ENCODE measurements around the gene ADCY2.

The ADCY2 gene

GRCh38 chr5:7789567-7789966 lies 393.6 kb downstream of the ADCY2 start:
- ChIA-PET POLR2A (no interaction called here), CTCF (no interaction called here)
- Histone ChIP-seq H3K9me3 (ENCODE audit: control insufficient read depth, insufficient read depth, low read depth, low read length) (no peaks in the 10 kb centered on the region), H3K27ac (ENCODE audit: extremely low read depth, low read depth, low read length) (no peak overlapping the region), H3K4me3 (ENCODE audit: low read depth, low read length) (no peak overlapping the region), H3K4me1 (ENCODE audit: control insufficient read depth, insufficient read depth, low read length) (no peaks in the 10 kb centered on the region), H3K36me3 (ENCODE audit: control insufficient read depth in 2 of 2, insufficient read depth in 1 of 2, low read length in 2 of 2) (no peaks in the 10 kb centered on the region)
- TF ChIP-seq ZNF37A (tag by site-specific recombination; IDR thresholded peaks at IDR 0.05), result no peak
- no peak for TF ChIP-seq ZNF501 (tag by site-specific recombination; IDR thresholded peaks at IDR 0.05)
- no peak for TF ChIP-seq ZNF416 (tag by site-specific recombination; IDR thresholded peaks at IDR 0.05)
- TF ChIP-seq ZBTB48 (tag by site-specific recombination; IDR thresholded peaks at IDR 0.05), result no peak
- no peak for TF ChIP-seq ZNF169 (tag by site-specific recombination; IDR thresholded peaks at IDR 0.05)
- no peak for TF ChIP-seq ZNF701 (tag by site-specific recombination; IDR thresholded peaks at IDR 0.05)
- TF ChIP-seq ZNF221 (tag by site-specific recombination; IDR thresholded peaks at IDR 0.05; ENCODE audit: borderline replicate concordance), result no peak
- no peak for TF ChIP-seq ZNF555 (tag by site-specific recombination; conservative IDR thresholded peaks at IDR 0.05)
- TF ChIP-seq ZNF335 (tag by site-specific recombination; conservative IDR thresholded peaks at IDR 0.05), result no peak
- no peak for TF ChIP-seq ZNF561 (tag by site-specific recombination; IDR thresholded peaks at IDR 0.05; ENCODE audit: borderline replicate concordance)
- no peak for TF ChIP-seq ZNF664 (tag by site-specific recombination; IDR thresholded peaks at IDR 0.05)
- TF ChIP-seq ZNF274 (IDR thresholded peaks at IDR 0.05; ENCODE audit: low read length), result no peak
- no peak for TF ChIP-seq ZNF274 (tag by site-specific recombination; IDR thresholded peaks at IDR 0.05; ENCODE audit: borderline replicate concordance)
- TF ChIP-seq ZNF280C (tag by site-specific recombination; IDR thresholded peaks at IDR 0.05), result no peak
- no peak for TF ChIP-seq ZSCAN23 (tag by site-specific recombination; IDR thresholded peaks at IDR 0.05)

GRCh38 chr5:7793895-7794294 lies 398.0 kb downstream of the ADCY2 start:
- H3K27ac ChIP-seq (ENCODE audit: extremely low read depth, low read depth, low read length), result no peak overlapping the region
- H3K9me3 ChIP-seq (ENCODE audit: control insufficient read depth, insufficient read depth, low read depth, low read length), result no peaks in the 10 kb centered on the region
- no peaks in the 10 kb centered on the region for H3K36me3 ChIP-seq (ENCODE audit: control insufficient read depth in 2 of 2, insufficient read depth in 1 of 2, low read length in 2 of 2)
- no peaks in the 10 kb centered on the region for H3K4me1 ChIP-seq (ENCODE audit: control insufficient read depth, insufficient read depth, low read length)
- no peak overlapping the region for H3K4me3 ChIP-seq (ENCODE audit: low read depth, low read length)
- CTCF ChIA-PET, result interaction anchor here (0.6 to 0.9 kb wide), 2 partner anchors 28 to 580 kb away, joined by 3 read pairs; no protein-coding TSS in a partner anchor
- POLR2A ChIA-PET, result no interaction called here
- TF ChIP-seq ZNF518A (tag by site-specific recombination; conservative IDR thresholded peaks at IDR 0.05; ENCODE audit: low read depth) (no peak), ZNF747 (tag by site-specific recombination; IDR thresholded peaks at IDR 0.05) (no peak), ZNF626 (tag by site-specific recombination; IDR thresholded peaks at IDR 0.05) (no peak), ZNF292 (tag by site-specific recombination; IDR thresholded peaks at IDR 0.05; ENCODE audit: borderline replicate concordance, low read depth) (no peak), HOXC10 (CRISPR knock-in tag; IDR thresholded peaks at IDR 0.05) (no peak), INSM2 (tag by site-specific recombination; IDR thresholded peaks at IDR 0.05) (no peak), IKZF3 (tag by site-specific recombination; IDR thresholded peaks at IDR 0.05) (no peak), ZNF266 (tag by site-specific recombination; IDR thresholded peaks at IDR 0.05; ENCODE audit: low read depth) (no peak), ZNF133 (tag by site-specific recombination; IDR thresholded peaks at IDR 0.05) (no peak), SETDB1 (IDR thresholded peaks at IDR 0.05; ENCODE audit: insufficient read length, low read length) (no peak), KLF10 (tag by site-specific recombination; IDR thresholded peaks at IDR 0.05) (no peak), ZNF24 (tag by site-specific recombination; IDR thresholded peaks at IDR 0.05) (no peak), ZNF645 (tag by site-specific recombination; IDR thresholded peaks at IDR 0.05) (no peak), RBAK (tag by site-specific recombination; IDR thresholded peaks at IDR 0.05) (no peak)

All from HEK293 (cell line).